ENCODE measurements around the gene MED4.
A peak's percentile ranks its signal among the peaks of the same experiment; 100 is the strongest.

Gene MED4

GRCh38 chr13:48094781-48095502 is at the start of gene MED4:
TSS of gene MED4 (minus strand) at chr13:48095104. CDS start at chr13:48095078, 26 bp downstream.
- DNase-seq (ENCODE audit: low spot score), result peak; percentile 92

GRCh38 chr13:48144413-48145035 is 49.6 kb upstream of the MED4 start:
- no peak for DNase-seq (ENCODE audit: low spot score)

DNA sequence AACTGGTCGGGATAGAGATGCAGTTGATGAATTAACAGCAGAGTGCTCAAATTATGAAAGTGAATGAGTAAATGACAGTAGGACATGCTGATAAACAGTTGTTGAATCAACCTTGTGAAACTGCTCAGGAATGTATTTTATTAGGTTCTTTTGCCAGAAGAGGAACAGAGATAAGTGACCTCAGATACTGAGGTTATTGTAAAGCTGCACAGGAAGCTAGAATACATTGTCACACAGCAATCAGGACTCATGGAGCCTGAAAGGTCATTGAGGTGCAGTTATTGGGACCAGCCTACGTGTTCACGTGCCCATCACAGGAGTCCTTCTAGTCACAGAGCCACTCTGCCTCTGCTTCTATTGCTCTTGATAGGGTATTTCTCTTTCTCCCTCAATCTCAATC is 47.5 kb upstream of the MED4 start:
- DNase-seq (ENCODE audit: low spot score), result no peak

DNA sequence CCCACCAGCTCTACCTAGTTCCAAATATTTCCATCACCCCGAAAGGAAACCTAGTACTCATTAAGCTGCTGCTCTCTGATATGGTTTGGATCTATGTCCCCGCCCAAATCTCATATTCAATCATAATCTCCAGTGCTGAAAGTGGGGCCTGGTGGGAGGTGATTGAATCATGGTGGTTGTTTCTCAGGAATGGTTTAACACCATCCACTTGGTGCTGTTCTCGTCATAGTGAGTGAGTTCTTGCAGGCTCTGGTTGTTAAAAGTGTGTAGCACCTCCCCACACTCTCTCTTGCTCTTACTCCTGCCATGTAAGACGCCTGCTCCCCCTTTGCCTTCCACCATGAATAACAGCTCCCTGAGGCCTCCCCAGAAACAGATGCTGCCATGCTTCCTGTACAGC is 43.4 kb upstream of the MED4 start:
- DNase-seq (ENCODE audit: low spot score), result no peak

- DNase-seq (ENCODE audit: low spot score), result no peak
Observed at GRCh38 chr13:48132961-48133360, 38.1 kb upstream of the MED4 start.

DNA sequence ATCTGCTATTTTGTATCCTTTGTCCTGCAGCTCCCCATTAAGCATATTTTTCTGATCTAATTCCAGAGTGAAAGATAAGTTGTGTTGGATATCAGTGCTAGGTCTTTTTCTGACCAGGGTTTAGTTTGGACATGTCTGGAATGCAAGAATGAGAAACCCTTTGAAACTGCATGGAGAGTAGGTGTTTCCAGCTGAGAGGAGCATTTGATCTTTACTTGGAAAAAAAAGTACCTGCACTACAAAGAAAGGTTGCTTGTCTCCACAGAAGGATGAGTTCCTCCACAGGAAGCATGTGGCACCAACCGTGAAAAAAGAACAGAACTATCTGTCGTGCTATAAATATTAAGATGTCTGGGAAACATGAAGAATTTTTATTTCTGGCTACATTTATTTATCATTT is 36.6 kb upstream of the MED4 start:
- no peak for DNase-seq (ENCODE audit: low spot score)

GRCh38 chr13:48126944-48127830 is 32.3 kb upstream of the MED4 start:
- peak; percentile 68 for DNase-seq (ENCODE audit: low spot score)

GRCh38 chr13:48125794-48126228 is 30.9 kb upstream of the MED4 start:
- DNase-seq (ENCODE audit: low spot score), result no peak

- DNase-seq (ENCODE audit: low spot score), result no peak
Observed at GRCh38 chr13:48123812-48124211, 28.9 kb upstream of the MED4 start.

DNA sequence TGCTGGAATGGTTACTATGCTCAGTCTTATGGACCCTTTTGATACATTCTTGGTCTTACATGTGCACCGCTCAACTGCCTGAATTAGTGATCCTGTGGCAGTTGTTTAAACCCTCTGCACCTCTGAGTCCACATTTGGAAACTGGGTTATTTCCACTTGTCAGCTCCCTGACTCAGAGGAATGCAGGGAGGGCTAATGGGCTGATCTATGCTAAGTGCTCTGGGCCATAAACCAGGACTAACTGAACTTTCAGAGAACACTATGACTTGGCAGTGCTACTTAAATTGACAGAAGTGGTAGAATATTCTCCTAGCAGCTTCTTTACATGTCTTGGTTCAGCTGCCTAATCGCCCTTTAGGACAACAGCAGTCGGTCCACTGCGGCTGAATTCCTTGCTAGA is 26.8 kb upstream of the MED4 start:
- no peak for DNase-seq (ENCODE audit: low spot score)

DNA sequence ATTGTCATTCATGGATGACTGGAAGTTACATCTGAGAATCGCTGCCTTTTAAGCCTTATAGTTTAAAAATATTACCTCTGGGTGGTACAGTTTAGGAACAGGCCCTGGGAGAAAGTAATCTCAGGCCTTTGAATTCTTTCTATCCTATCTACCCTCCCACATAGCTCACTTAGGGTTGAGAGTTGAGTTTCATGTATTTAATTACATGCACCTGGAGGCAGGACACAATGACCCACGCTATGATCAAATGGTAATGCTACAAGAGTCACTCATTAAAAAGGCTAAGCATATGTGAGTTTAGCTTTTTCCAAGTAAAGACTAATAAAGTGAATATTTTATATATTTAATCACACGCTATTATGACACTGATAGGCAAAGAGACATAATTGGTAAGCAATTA is 25.3 kb upstream of the MED4 start:
- no peak for DNase-seq (ENCODE audit: low spot score)

DNA sequence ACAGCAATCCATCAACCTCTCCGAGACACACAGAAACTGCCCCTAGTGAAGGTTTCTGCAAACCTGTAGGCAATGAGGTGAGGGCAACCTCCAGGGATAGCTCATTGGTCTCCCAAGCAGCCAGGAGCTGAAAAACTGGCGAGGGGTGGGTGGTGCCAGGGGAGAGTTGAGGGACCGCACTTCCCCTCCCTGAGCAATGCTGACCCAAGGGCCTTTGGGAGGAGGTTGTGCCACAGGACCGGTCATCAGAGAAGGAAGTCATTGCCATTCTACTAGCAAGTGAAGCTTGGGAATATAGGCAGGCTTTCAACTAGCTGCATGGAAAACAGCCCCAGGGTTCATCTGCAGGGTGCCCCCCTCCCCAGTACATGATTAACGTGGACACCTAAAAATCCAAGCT is 23.1 kb upstream of the MED4 start:
- DNase-seq (ENCODE audit: low spot score), result no peak

- no peak for DNase-seq (ENCODE audit: low spot score)
Observed at GRCh38 chr13:48116808-48117207, 21.9 kb upstream of the MED4 start.

DNA sequence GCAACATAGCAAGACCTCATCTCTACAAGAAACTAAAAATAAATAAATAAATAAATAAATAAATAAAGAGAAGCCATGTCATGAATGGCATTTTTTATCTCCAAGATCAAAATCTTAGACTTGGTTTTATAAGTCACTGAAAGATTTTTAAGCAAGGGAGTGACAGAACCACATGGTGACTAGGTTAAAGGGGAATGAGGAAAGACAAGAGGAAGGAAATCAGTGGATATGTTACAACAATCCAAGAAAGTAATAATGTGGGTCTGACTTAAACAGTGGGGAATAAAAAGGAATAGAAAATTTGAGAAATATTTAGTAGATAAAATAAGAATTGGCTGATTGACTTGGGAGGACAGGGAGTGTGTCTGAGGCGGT is 18.8 kb upstream of the MED4 start:
- no peak for DNase-seq (ENCODE audit: low spot score)

DNA sequence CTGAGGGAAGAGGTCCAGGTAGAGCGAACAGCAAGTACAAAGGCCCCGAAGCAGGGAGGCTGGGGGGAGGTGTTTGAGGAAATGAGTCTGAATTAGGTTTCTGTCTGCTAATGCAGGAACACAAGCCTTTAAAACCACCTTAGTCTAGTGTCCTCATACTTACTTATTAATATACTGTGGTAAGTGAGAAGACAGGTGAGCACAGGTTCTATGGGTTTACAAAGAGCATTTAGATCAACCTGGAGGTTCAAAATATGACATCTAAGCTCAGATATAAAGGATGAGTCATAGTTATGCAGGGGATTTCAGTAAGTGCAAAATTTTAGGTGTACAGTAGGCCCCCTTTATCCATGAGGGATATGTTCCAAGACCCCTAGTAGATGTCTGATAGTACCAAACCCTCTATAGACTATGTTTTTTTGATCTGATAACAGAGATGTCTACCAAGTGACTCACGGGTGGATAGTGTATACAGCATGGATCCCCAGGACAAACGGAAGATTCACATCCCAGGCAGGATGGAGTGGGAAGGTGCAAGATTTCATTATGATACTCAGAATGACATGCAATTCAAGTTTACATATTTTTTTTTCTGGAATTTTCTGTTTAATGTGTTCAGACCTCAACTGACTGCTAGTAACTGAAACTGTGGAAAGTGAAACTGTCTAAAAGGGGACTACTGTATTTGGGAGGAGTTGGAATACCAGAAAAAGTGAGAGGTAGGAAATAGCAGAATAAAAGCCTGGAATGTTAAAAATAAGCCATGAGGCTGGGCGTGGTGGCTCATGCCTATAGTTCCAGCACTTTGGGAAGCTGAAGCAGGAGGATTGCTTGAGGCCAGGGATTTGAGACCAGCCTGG is 18.2 kb upstream of the MED4 start:
- no peak for DNase-seq (ENCODE audit: low spot score)

DNA sequence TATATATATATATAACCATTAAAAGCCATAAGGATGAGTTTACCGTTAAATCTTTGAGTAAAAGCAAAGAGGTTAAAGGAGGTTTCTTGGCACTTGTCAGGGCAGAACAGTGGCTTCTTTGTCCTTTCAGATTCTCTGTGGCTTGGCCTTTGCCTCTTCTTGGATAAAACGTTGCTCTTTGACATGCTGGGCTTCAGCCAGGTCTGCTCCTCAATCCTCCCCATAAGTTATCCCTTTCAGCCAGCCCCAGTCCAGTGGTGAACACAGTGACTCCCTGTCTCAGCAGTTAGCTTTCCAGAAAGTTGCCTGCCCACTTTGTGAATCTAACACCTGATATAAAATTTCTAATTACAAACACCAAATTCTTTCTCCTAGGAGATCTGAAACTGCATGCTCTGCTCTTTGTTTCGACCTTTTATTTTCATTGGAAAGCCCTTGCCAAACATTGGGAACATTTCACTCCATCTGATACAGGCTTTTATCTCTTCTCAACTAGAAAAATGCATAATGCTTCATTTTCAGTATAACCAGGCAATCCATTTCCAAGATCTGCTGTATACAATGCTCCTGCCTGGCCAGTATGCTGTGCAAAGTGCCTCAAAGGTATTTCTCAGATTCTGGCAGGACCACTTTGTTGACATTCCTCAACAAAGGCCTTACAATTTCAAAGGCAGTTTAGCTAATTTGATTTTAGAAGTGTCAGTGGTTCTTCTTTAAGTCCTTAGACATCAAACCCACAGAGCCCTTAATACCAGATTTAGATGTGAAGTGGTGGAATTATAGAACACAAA is 16.2 kb upstream of the MED4 start:
- DNase-seq (ENCODE audit: low spot score), result peak; percentile 5

- DNase-seq (ENCODE audit: low spot score), result no peak
Observed at GRCh38 chr13:48110132-48110868, 15.4 kb upstream of the MED4 start.

GRCh38 chr13:48108106-48108505 is 13.2 kb upstream of the MED4 start:
- DNase-seq (ENCODE audit: low spot score), result no peak

- no peak for DNase-seq (ENCODE audit: low spot score)
Observed at GRCh38 chr13:48097793-48098192, 2.9 kb upstream of the MED4 start.

GRCh38 chr13:48096670-48097069 is 1.8 kb upstream of the MED4 start:
- no peak for DNase-seq (ENCODE audit: low spot score)

GRCh38 chr13:48094404-48094780 is 512 bp downstream of the MED4 start:
- no peak for DNase-seq (ENCODE audit: low spot score)
